Panc1 (cell line): ENCODE results near the gene UBTD1.

ENCODE experiments used
- POLR2AphosphoS5 ChIP-seq: IDR thresholded peaks from 2 replicates; pipeline ENCODE4 v1.6.1; 2012; ENCODE audit warnings: mild to moderate bottlenecking, low read depth, low read length, moderate library complexity
- SIN3A ChIP-seq: IDR thresholded peaks from 2 replicates; pipeline ENCODE4 v1.6.1; 2012; ENCODE audit warnings: low read depth, mild to moderate bottlenecking, low read length, moderate library complexity, borderline replicate concordance; ENCODE audit not compliant: insufficient read depth
- TCF7L2 ChIP-seq: IDR thresholded peaks from 2 replicates; pipeline ENCODE4 v1.6.1; 2011; ENCODE audit warnings: mild to moderate bottlenecking, low read depth, low read length, inconsistent platforms
- TF ChIP-seq, protein P1 (sequence below): fragments of 450-650 bp; IDR thresholded peaks from 2 replicates; pipeline ENCODE4 v1.5.1; 2017; ENCODE audit warnings: mild to moderate bottlenecking

DNA sequence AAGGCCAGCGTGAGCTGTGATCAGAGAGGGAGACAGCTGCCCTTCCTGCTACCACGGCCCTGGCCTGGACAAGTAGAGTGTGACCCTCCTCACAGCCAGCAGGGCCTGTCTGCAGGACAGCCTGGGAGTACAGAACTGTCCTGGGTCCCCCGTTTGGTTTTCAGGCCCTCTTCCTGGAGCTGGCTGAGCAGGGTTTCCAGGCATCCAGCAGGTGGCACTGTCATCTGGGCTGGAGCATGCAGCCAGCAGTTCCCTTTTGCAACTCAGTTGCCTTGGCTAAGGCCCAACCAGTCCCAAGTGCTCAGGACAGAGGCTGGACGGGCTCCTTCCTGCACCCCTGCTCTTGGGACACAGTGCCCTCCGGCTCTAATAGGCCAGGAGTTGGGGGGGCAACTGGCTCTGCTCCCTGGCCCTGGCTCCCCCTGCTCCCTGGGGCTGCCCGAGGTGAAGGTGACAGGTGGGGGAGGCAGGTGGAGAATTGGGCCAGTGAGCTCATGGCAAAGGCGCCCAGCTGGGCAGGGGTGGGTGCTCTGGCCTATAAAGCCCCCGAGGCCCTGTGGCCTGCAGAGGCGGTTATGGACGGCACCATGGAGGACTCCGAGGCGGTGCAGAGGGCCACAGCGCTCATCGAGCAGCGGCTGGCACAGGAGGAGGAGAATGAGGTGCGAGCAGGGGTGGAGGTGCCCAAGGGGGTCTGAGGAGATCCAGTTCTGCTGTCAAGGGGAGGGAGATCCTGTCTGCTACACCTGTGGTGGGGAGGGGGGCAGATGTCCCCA is 73.7 kb downstream of the UBTD1 start, which contains the start of gene ANKRD2:
- TF ChIP-seq, protein P1, sequence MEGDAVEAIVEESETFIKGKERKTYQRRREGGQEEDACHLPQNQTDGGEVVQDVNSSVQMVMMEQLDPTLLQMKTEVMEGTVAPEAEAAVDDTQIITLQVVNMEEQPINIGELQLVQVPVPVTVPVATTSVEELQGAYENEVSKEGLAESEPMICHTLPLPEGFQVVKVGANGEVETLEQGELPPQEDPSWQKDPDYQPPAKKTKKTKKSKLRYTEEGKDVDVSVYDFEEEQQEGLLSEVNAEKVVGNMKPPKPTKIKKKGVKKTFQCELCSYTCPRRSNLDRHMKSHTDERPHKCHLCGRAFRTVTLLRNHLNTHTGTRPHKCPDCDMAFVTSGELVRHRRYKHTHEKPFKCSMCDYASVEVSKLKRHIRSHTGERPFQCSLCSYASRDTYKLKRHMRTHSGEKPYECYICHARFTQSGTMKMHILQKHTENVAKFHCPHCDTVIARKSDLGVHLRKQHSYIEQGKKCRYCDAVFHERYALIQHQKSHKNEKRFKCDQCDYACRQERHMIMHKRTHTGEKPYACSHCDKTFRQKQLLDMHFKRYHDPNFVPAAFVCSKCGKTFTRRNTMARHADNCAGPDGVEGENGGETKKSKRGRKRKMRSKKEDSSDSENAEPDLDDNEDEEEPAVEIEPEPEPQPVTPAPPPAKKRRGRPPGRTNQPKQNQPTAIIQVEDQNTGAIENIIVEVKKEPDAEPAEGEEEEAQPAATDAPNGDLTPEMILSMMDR, result peak; percentile 98
- TF ChIP-seq POLR2AphosphoS5, result no peak
- TF ChIP-seq TCF7L2, result no peak
- no peak for TF ChIP-seq SIN3A
